Mesenchymal stem cell (in vitro differentiated cells and primary cell): Measurements from ENCODE around the gene SREK1IP1.
A peak's percentile ranks its signal among the peaks of the same experiment; 100 is the strongest.

Experiments
- DNase-seq: peaks from one replicate; pipeline ENCODE4 v3.0.0-alpha.2; 2013
- H2AFZ ChIP-seq: one replicate; pipeline ENCODE4 v1.6.1; 2013; ENCODE audit warnings: low read depth, mild to moderate bottlenecking, control low read depth, inconsistent platforms, low read length, moderate library complexity
- H2AK5ac ChIP-seq: 2 replicates; pipeline ENCODE4 v1.6.1; 2013; ENCODE audit warnings: low read length, moderate library complexity, mild to moderate bottlenecking, inconsistent platforms; ENCODE audit not compliant: severe bottlenecking
- H2BK120ac ChIP-seq: one replicate; pipeline ENCODE4 v1.6.1; 2013; ENCODE audit warnings: low read depth, mild to moderate bottlenecking, inconsistent platforms, low read length, moderate library complexity
- H2BK12ac ChIP-seq, 2 experiments: one replicate each; pipeline ENCODE4 v1.6.1; 2013; ENCODE audit warnings: inconsistent platforms in 2 of 2, low read length in 2 of 2, mild to moderate bottlenecking in 2 of 2, moderate library complexity in 2 of 2, control low read depth in 1 of 2
- H2BK15ac ChIP-seq: one replicate; pipeline ENCODE4 v1.6.1; 2013; ENCODE audit warnings: mild to moderate bottlenecking, low read depth, inconsistent platforms; ENCODE audit not compliant: poor library complexity, severe bottlenecking
- H2BK5ac ChIP-seq: 2 replicates; pipeline ENCODE4 v1.6.1; 2013; ENCODE audit warnings: low read depth, mild to moderate bottlenecking, low read length, control low read depth, inconsistent platforms; ENCODE audit not compliant: poor library complexity, severe bottlenecking
- H3K14ac ChIP-seq, 2 experiments: one replicate each; pipeline ENCODE4 v1.6.1; 2013; ENCODE audit warnings: inconsistent platforms in 2 of 2, low read length in 2 of 2, control low read depth in 1 of 2, mild to moderate bottlenecking in 1 of 2, moderate library complexity in 1 of 2
- H3K18ac ChIP-seq, 2 experiments: one replicate each; pipeline ENCODE4 v1.6.1; 2013; ENCODE audit warnings: inconsistent platforms in 2 of 2, low read length in 2 of 2, control low read depth in 1 of 2, low read depth in 1 of 2, mild to moderate bottlenecking in 1 of 2
- H3K23ac ChIP-seq, 2 experiments: one replicate each; pipeline ENCODE4 v1.6.1; 2013; ENCODE audit warnings: inconsistent platforms in 2 of 2, low read length in 2 of 2, mild to moderate bottlenecking in 2 of 2, moderate library complexity in 2 of 2, control low read depth in 1 of 2
- H3K27ac ChIP-seq: 2 replicates; pipeline ENCODE4 v1.5.1; 2013; ENCODE audit warnings: mild to moderate bottlenecking, moderate library complexity, low read length, control low read depth, inconsistent platforms; ENCODE audit not compliant: poor library complexity, severe bottlenecking
- H3K27me3 ChIP-seq, 2 experiments: 2 replicates each; pipeline versions ENCODE4 v1.6.1 to v1.7.0; 2013; ENCODE audit warnings: low read length in 2 of 2, mild to moderate bottlenecking in 2 of 2, moderate library complexity in 2 of 2, control low read depth in 1 of 2, inconsistent platforms in 1 of 2; ENCODE audit not compliant: control insufficient read depth in 1 of 2, insufficient read depth in 1 of 2
- H3K36me3 ChIP-seq, 2 experiments: 2 replicates each; pipeline versions ENCODE4 v1.6.1 to v1.7.0; 2013; ENCODE audit warnings: low read length in 2 of 2, control low read depth in 1 of 2, inconsistent platforms in 1 of 2, low read depth in 1 of 2, mild to moderate bottlenecking in 1 of 2; ENCODE audit not compliant: insufficient read depth in 2 of 2, control insufficient read depth in 1 of 2
- H3K4ac ChIP-seq, 2 experiments: one replicate each; pipeline ENCODE4 v1.6.1; 2013; ENCODE audit warnings: inconsistent platforms in 2 of 2, low read length in 2 of 2, mild to moderate bottlenecking in 2 of 2, moderate library complexity in 2 of 2, control low read depth in 1 of 2, low read depth in 1 of 2
- H3K4me1 ChIP-seq: 2 replicates; pipeline ENCODE4 v1.6.1; 2013; ENCODE audit warnings: low read depth, low read length, control low read depth; ENCODE audit not compliant: control insufficient read depth, insufficient read depth
- H3K4me2 ChIP-seq: 2 replicates; pipeline ENCODE4 v1.6.1; 2013; ENCODE audit warnings: low read length, mild to moderate bottlenecking, inconsistent platforms; ENCODE audit not compliant: poor library complexity, severe bottlenecking
- H3K4me3 ChIP-seq, 2 experiments: 2 replicates each; pipeline versions ENCODE4 v1.5.1 to v1.7.0; 2013; ENCODE audit warnings: low read length in 2 of 2, mild to moderate bottlenecking in 2 of 2, control low read depth in 1 of 2, low read depth in 1 of 2; ENCODE audit not compliant: insufficient read depth in 1 of 2
- H3K79me1 ChIP-seq: replicated peaks from 2 replicates; pipeline ENCODE4 v1.6.1; 2013; ENCODE audit warnings: mild to moderate bottlenecking, control low read depth, low read length, inconsistent platforms; ENCODE audit not compliant: poor library complexity, severe bottlenecking
- H3K9ac ChIP-seq: 2 replicates; pipeline ENCODE4 v1.7.0; 2013; ENCODE audit warnings: mild to moderate bottlenecking, low read length, moderate library complexity
- H3K9me3 ChIP-seq: 2 replicates; pipeline ENCODE4 v1.7.0; 2013; ENCODE audit warnings: mild to moderate bottlenecking, low read length; ENCODE audit not compliant: control insufficient read depth
- H4K8ac ChIP-seq: one replicate; pipeline ENCODE4 v1.6.1; 2013; ENCODE audit warnings: inconsistent platforms, mild to moderate bottlenecking, low read length, moderate library complexity
- H4K91ac ChIP-seq: one replicate; pipeline ENCODE4 v1.6.1; 2013; ENCODE audit warnings: mild to moderate bottlenecking, low read length, inconsistent platforms
- WGBS: methylation state at CpG from one replicate; pipeline ENCODE4 v1.1.7; 2013; ENCODE audit warnings: mixed read lengths; 5-methylcytosine and 5-hydroxymethylcytosine counted together

Gene SREK1IP1

GRCh38 chr5:64744914-64745313 is 23.6 kb downstream of the SREK1IP1 start:
- H3K4me3 ChIP-seq: no peak overlapping the region
- H3K23ac ChIP-seq: no peak overlapping the region
- no peaks in the 10 kb centered on the region for H3K27me3 ChIP-seq
- H3K79me1 ChIP-seq: peaks cover 26% of the 10 kb centered on the region
- H2AK5ac ChIP-seq: no peak overlapping the region
- H3K4me1 ChIP-seq: no peaks in the 10 kb centered on the region
- no peak overlapping the region for H3K27ac ChIP-seq
- H2BK120ac ChIP-seq: no peak overlapping the region
- H3K4ac ChIP-seq: no peak overlapping the region
- no peak overlapping the region for H2BK12ac ChIP-seq
- no peak overlapping the region for H3K18ac ChIP-seq
- H3K14ac ChIP-seq: no peak overlapping the region
- H3K9me3 ChIP-seq: no peaks in the 10 kb centered on the region
- no peak for DNase-seq
- no peak overlapping the region for H4K91ac ChIP-seq
- H2BK5ac ChIP-seq: no peak overlapping the region
- H2BK15ac ChIP-seq: no peak overlapping the region
- H2AFZ ChIP-seq: no peak overlapping the region
- H3K4me2 ChIP-seq: no peak overlapping the region
- 100% methylated on average over 1 of the region's 1 CpG for WGBS
- no peak overlapping the region for H3K9ac ChIP-seq
- H4K8ac ChIP-seq: no peak overlapping the region
- peaks cover 0 to 23% of the 10 kb centered on the region in 2 experiments for H3K36me3 ChIP-seq

GRCh38 chr5:64742821-64743220 is 25.7 kb downstream of the SREK1IP1 start:
- Histone ChIP-seq H2BK120ac (no peak overlapping the region), H3K4me3 (no peak overlapping the region), H2BK15ac (no peak overlapping the region), H3K27ac (no peak overlapping the region), H2BK12ac (no peak overlapping the region), H3K79me1 (peaks cover 23% of the 10 kb centered on the region), H3K4me2 (no peak overlapping the region), H3K4me1 (no peaks in the 10 kb centered on the region), H2AFZ (no peak overlapping the region), H3K36me3 (peaks cover 0 to 44% of the 10 kb centered on the region in 2 experiments), H3K9ac (no peak overlapping the region), H4K8ac (no peak overlapping the region), H2BK5ac (no peak overlapping the region), H2AK5ac (no peak overlapping the region), H3K14ac (no peak overlapping the region), H4K91ac (no peak overlapping the region), H3K4ac (no peak overlapping the region), H3K23ac (no peak overlapping the region), H3K18ac (no peak overlapping the region), H3K9me3 (no peaks in the 10 kb centered on the region), H3K27me3 (no peaks in the 10 kb centered on the region)
- DNase-seq: peak; percentile 14

- no peak overlapping the region for H2AFZ ChIP-seq
- H3K79me1 ChIP-seq: peaks cover 25% of the 10 kb centered on the region
- peaks cover 0 to 46% of the 10 kb centered on the region in 2 experiments for H3K36me3 ChIP-seq
- H3K23ac ChIP-seq: no peak overlapping the region
- no peaks in the 10 kb centered on the region for H3K27me3 ChIP-seq
- H4K91ac ChIP-seq: no peak overlapping the region
- no peak overlapping the region for H3K4ac ChIP-seq
- H4K8ac ChIP-seq: no peak overlapping the region
- no peak for DNase-seq
- no peak overlapping the region for H3K4me2 ChIP-seq
- H2AK5ac ChIP-seq: no peak overlapping the region
- no peak overlapping the region for H2BK5ac ChIP-seq
- H3K18ac ChIP-seq: no peak overlapping the region
- no peak overlapping the region for H2BK12ac ChIP-seq
- H3K27ac ChIP-seq: no peak overlapping the region
- no peak overlapping the region for H2BK15ac ChIP-seq
- no peak overlapping the region for H3K4me3 ChIP-seq
- H3K4me1 ChIP-seq: no peaks in the 10 kb centered on the region
- WGBS: no CpG with 5 or more reads among the region's 1 CpG
- H2BK120ac ChIP-seq: no peak overlapping the region
- no peaks in the 10 kb centered on the region for H3K9me3 ChIP-seq
- H3K9ac ChIP-seq: no peak overlapping the region
- no peak overlapping the region for H3K14ac ChIP-seq
Observed at GRCh38 chr5:64742411-64742810, 26.1 kb downstream of the SREK1IP1 start.

- H2AFZ ChIP-seq: no peak overlapping the region
- no peak overlapping the region for H3K27ac ChIP-seq
- no peak overlapping the region for H3K4me3 ChIP-seq
- H3K14ac ChIP-seq: no peak overlapping the region
- H3K4me1 ChIP-seq: no peaks in the 10 kb centered on the region
- no peak overlapping the region for H3K4me2 ChIP-seq
- H3K27me3 ChIP-seq: no peaks in the 10 kb centered on the region
- no peak overlapping the region for H2BK120ac ChIP-seq
- no peak overlapping the region for H3K23ac ChIP-seq
- H3K36me3 ChIP-seq: peaks cover 0 to 68% of the 10 kb centered on the region in 2 experiments
- H3K9ac ChIP-seq: no peak overlapping the region
- H3K9me3 ChIP-seq: no peaks in the 10 kb centered on the region
- no peak overlapping the region for H4K91ac ChIP-seq
- no peak overlapping the region for H3K4ac ChIP-seq
- no peak overlapping the region for H3K18ac ChIP-seq
- no peak overlapping the region for H2AK5ac ChIP-seq
- H2BK5ac ChIP-seq: no peak overlapping the region
- H2BK15ac ChIP-seq: no peak overlapping the region
- peaks cover 11% of the 10 kb centered on the region for H3K79me1 ChIP-seq
- no peak overlapping the region for H2BK12ac ChIP-seq
- DNase-seq: no peak
- WGBS: no CpG with 5 or more reads among the region's 2 CpGs
- no peak overlapping the region for H4K8ac ChIP-seq
Observed at GRCh38 chr5:64727150-64727549, 41.3 kb downstream of the SREK1IP1 start.
